GM12801 (cell line): ENCODE measurements around the gene USB1.

Source experiments
- CTCF ChIP-seq: IDR thresholded peaks from one replicate; pipeline ENCODE4 v1.5.1; 2011; ENCODE audit warnings: control low read depth; ENCODE audit not compliant: insufficient read length; ENCODE audit errors: extremely low read depth

USB1 gene

GRCh38 chr16:58034774-58035173 is 33.6 kb downstream of the USB1 start:
- no peak for TF ChIP-seq CTCF

- no peak for TF ChIP-seq CTCF
Observed at GRCh38 chr16:58035356-58036170, 34.4 kb downstream of the USB1 start.

GRCh38 chr16:58036943-58037342 is 35.7 kb downstream of the USB1 start:
- no peak for TF ChIP-seq CTCF

GRCh38 chr16:58037365-58038057 is 36.3 kb downstream of the USB1 start:
- no peak for TF ChIP-seq CTCF

- TF ChIP-seq CTCF: no peak
Observed at GRCh38 chr16:58038219-58038641, 37.0 kb downstream of the USB1 start.

- TF ChIP-seq CTCF: no peak
Observed at GRCh38 chr16:58039829-58040495, 38.8 kb downstream of the USB1 start.

- no peak for TF ChIP-seq CTCF
Observed at GRCh38 chr16:58040496-58040846, 39.3 kb downstream of the USB1 start.
